ENCODE results near the gene UROS.

Gene UROS

GRCh38 chr10:125828311-125828710 is 5.3 kb upstream of the UROS start:
- no peak overlapping the region for H3K4me3 ChIP-seq (ENCODE audit: low read depth, low read length)
- no peak for TF ChIP-seq CTCF (IDR thresholded peaks at IDR 0.05; ENCODE audit: low read depth, low read length)

- H3K4me3 ChIP-seq (ENCODE audit: low read depth, low read length) = no peak overlapping the region
These were observed 4.1 kb upstream of the UROS start for GRCh38 chr10:125827133-125827532.

GRCh38 chr10:125824736-125825135 is 1.7 kb upstream of the UROS start:
- no peak for TF ChIP-seq CTCF (IDR thresholded peaks at IDR 0.05; ENCODE audit: low read depth, low read length)
- peak overlapping the region; percentile 98 for H3K4me3 ChIP-seq (ENCODE audit: low read depth, low read length)

More at GRCh38 chr10:125827133-125827532, 4.1 kb upstream of the UROS start:
- no peak for TF ChIP-seq CTCF (IDR thresholded peaks at IDR 0.05; ENCODE audit: low read depth, low read length)

GRCh38 chr10:125823663-125824251 is 699 bp upstream of the UROS start:
- peak overlapping the region; percentile 98 for H3K4me3 ChIP-seq (ENCODE audit: low read depth, low read length)
- no peak for TF ChIP-seq CTCF (IDR thresholded peaks at IDR 0.05; ENCODE audit: low read depth, low read length)

GRCh38 chr10:125820701-125821100 is 2.4 kb downstream of the UROS start:
- no peak overlapping the region for H3K4me3 ChIP-seq (ENCODE audit: low read depth, low read length)

GRCh38 chr10:125817337-125817946 is 5.6 kb downstream of the UROS start:
- H3K4me3 ChIP-seq (ENCODE audit: low read depth, low read length) = no peak overlapping the region
- TF ChIP-seq CTCF (IDR thresholded peaks at IDR 0.05; ENCODE audit: low read depth, low read length) = no peak

More at GRCh38 chr10:125820701-125821100, 2.4 kb downstream of the UROS start:
- no peak for TF ChIP-seq CTCF (IDR thresholded peaks at IDR 0.05; ENCODE audit: low read depth, low read length)

- H3K4me3 ChIP-seq (ENCODE audit: low read depth, low read length) = no peak overlapping the region
- no peak for TF ChIP-seq CTCF (IDR thresholded peaks at IDR 0.05; ENCODE audit: low read depth, low read length)
These were observed 6.5 kb downstream of the UROS start for GRCh38 chr10:125816548-125816947.

Measured in WI38 (cell line).